ENCODE results near the gene LSG1.

DNA sequence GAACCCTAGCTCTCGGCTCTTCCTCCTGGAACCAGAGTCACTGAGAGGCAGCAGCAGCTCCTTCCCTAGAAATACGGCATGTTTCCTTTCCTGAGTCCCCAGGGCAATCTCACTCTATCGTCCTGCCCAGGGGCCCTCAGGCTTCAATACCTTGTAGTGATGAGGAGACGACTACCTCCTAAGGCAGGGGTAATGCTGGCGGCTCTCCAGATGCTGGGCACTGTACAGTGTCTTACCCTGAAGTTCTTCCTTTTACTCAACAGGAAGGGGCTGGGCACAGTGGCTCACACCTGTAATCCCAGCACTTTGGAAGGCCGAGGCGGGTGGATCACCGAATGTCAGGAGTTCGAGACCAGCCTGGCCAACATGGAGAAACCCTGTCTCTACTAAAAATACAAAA lies 52.2 kb downstream of the LSG1 start:
- TF ChIP-seq, protein P1, sequence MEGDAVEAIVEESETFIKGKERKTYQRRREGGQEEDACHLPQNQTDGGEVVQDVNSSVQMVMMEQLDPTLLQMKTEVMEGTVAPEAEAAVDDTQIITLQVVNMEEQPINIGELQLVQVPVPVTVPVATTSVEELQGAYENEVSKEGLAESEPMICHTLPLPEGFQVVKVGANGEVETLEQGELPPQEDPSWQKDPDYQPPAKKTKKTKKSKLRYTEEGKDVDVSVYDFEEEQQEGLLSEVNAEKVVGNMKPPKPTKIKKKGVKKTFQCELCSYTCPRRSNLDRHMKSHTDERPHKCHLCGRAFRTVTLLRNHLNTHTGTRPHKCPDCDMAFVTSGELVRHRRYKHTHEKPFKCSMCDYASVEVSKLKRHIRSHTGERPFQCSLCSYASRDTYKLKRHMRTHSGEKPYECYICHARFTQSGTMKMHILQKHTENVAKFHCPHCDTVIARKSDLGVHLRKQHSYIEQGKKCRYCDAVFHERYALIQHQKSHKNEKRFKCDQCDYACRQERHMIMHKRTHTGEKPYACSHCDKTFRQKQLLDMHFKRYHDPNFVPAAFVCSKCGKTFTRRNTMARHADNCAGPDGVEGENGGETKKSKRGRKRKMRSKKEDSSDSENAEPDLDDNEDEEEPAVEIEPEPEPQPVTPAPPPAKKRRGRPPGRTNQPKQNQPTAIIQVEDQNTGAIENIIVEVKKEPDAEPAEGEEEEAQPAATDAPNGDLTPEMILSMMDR (IDR thresholded peaks at IDR 0.05): no peak
- TF ChIP-seq POLR2A (IDR thresholded peaks at IDR 0.05): no peak

Measured in right lobe of liver (tissue), 4 donors.